Activated CD4-positive, alpha-beta T cell treated with anti-CD3 and anti-CD28 coated beads, Interleukin-2, Interleukin-4, amounts not matched to agents 100 ng/mL and 50 ng/mL, durations not matched to agents 16 hours and 8 hours (primary cell): ENCODE measurements around the gene SPDYE18.
"Not testable (repeated sequence)": the region's sequence is repeated elsewhere in the genome, so short reads cannot be mapped to it uniquely, and the experiment has no call there.

ENCODE experiments used
- DNase-seq: peaks from one replicate; pipeline ENCODE4 v3.0.0-alpha.2; 2020; ENCODE audit warnings: low spot score

The SPDYE18 gene

GRCh38 chr7:77006127-77007110 lies 55.9 kb downstream of the SPDYE18 start:
- DNase-seq = not testable (repeated sequence)

- DNase-seq = not testable (repeated sequence)
Observed at GRCh38 chr7:77005461-77006057, 56.8 kb downstream of the SPDYE18 start.

GRCh38 chr7:77004151-77004550 lies 58.2 kb downstream of the SPDYE18 start:
- DNase-seq = not testable (repeated sequence)

GRCh38 chr7:77003241-77003640 lies 59.1 kb downstream of the SPDYE18 start:
- DNase-seq = not testable (repeated sequence)

GRCh38 chr7:77002678-77003233 lies 59.6 kb downstream of the SPDYE18 start:
- DNase-seq = not testable (repeated sequence)

GRCh38 chr7:77002104-77002503 lies 60.3 kb downstream of the SPDYE18 start:
- DNase-seq = not testable (repeated sequence)
